Stimulated activated CD4-positive, alpha-beta T cell treated with anti-CD3 and anti-CD28 coated beads, Interleukin-2, amount 100 ng/mL, for 24 hours (primary cell): ENCODE data around the gene IGFL3.

Source experiments
- DNase-seq, 2 donors: peaks; one replicate each; pipeline ENCODE4 v3.0.0-alpha.2; 2020

The IGFL3 gene

GRCh38 chr19:46076031-46076880, 48.2 kb downstream of the IGFL3 start:
- no peak for DNase-seq

GRCh38 chr19:46073268-46073922, 51.1 kb downstream of the IGFL3 start:
- no peak for DNase-seq
